Measurements from ENCODE around the gene AFF3.

- TF ChIP-seq POLR2AphosphoS5 (IDR thresholded peaks at IDR 0.05) = no peak
- no peak for TF ChIP-seq CTCF (IDR thresholded peaks at IDR 0.05)
- no peak for TF ChIP-seq EP300 (IDR thresholded peaks at IDR 0.05)
These were observed 310.6 kb downstream of the AFF3 start for GRCh38 chr2:99831772-99832171.

Measured in stomach (tissue), 4 donors.